A549 (cell line): Measurements from ENCODE around the gene AFDN. TPM values are rescaled to one million over a fixed set of nuclear protein-coding genes. Genes with fewer than 3 reads are reported as not detected.

Experiments
- ATAC-seq, 2 experiments: fragments of 200-7000 bp in 1 of 2; fragments of >200 bp in 1 of 2; cut with Nextera tagmentation in 1 of 2; cut with Tn5 transposase in 1 of 2; 3 replicates each; pipeline versions ENCODE4 v1.8.0 to v1.9.1; 2018 to 2020; ENCODE audit warnings: mild to moderate bottlenecking in 1 of 2, moderate library complexity in 1 of 2
- CTCF ChIA-PET: fragments of 300-600 bp; sonication (Branson Sonifier 250); formaldehyde crosslinking; extraction: SDS; loops from one replicate; lab custom pipeline; 2021; ENCODE audit warnings: antibody characterized with exemption, inconsistent platforms; lab: Yijun Ruan, JAX
- POLR2A ChIA-PET: fragments of 350-600 bp; formaldehyde crosslinking; extraction: SDS; loops from one replicate; lab custom pipeline; 2021; ENCODE audit warnings: antibody characterized with exemption, inconsistent platforms; lab: Yijun Ruan, JAX
- DNase-seq, 2 experiments: peaks; one replicate each; pipeline versions ENCODE4 v3.0.0 to v3.0.0-alpha.2; 2011 to 2016; ENCODE audit warnings: low read depth in 1 of 2, low spot score in 1 of 2
- FAIRE-seq: peaks from 2 replicates; lab custom pipeline; 2011; peaks lifted over from hg19 to GRCh38; lab: Jason Lieb, UNC
- H3K27ac ChIP-seq, 2 experiments: fragments of >200 bp; sonication (Bioruptor Twin); formaldehyde crosslinking; 3 replicates each; pipeline ENCODE4 v1.5.1; 2016 to 2017
- H3K4me1 ChIP-seq: fragments of >200 bp; sonication (Bioruptor Twin); formaldehyde crosslinking; 3 replicates; pipeline ENCODE4 v1.6.1; 2016
- H3K4me2 ChIP-seq: fragments of >200 bp; sonication (Bioruptor Twin); formaldehyde crosslinking; 3 replicates; pipeline ENCODE4 v1.6.1; 2016
- H3K4me3 ChIP-seq: fragments of >200 bp; sonication (Bioruptor Twin); formaldehyde crosslinking; 3 replicates; pipeline ENCODE4 v1.5.1; 2016
- H3K9me3 ChIP-seq: fragments of >200 bp; sonication (Bioruptor Twin); formaldehyde crosslinking; 3 replicates; pipeline ENCODE4 v1.6.1; 2016
- ATOH8 ChIP-seq: fragments of 250-450 bp; sonication (Bioruptor Pico); IDR thresholded peaks from 2 replicates; pipeline ENCODE4 v1.5.0; 2020; ENCODE audit warnings: low read depth, mild to moderate bottlenecking, moderate library complexity
- BHLHE40 ChIP-seq: IDR thresholded peaks from 2 replicates; pipeline ENCODE4 v1.6.1; 2012; ENCODE audit warnings: low read depth, low read length, inconsistent platforms
- CBX2 ChIP-seq: fragments of 200-600 bp; sonication (generic); IDR thresholded peaks from 2 replicates; pipeline ENCODE4 v1.6.1; 2016; ENCODE audit warnings: low read depth, mild to moderate bottlenecking, borderline replicate concordance
- CBX8 ChIP-seq: fragments of 200-600 bp; sonication (generic); IDR thresholded peaks from 2 replicates; pipeline ENCODE4 v1.6.1; 2016
- CHD2 ChIP-seq: fragments of 150-350 bp; IDR thresholded peaks from 2 replicates; pipeline ENCODE4 v1.6.1; 2014; ENCODE audit warnings: low read length; ENCODE audit not compliant: partially characterized antibody
- CHD4 ChIP-seq: fragments of 200-600 bp; sonication (generic); IDR thresholded peaks from 2 replicates; pipeline ENCODE4 v1.6.1; 2016; ENCODE audit warnings: antibody characterized with exemption, mild to moderate bottlenecking, borderline replicate concordance
- E2F6 ChIP-seq: IDR thresholded peaks from 2 replicates; pipeline ENCODE4 v1.6.1; 2012; ENCODE audit warnings: low read depth, borderline replicate concordance
- EP300 ChIP-seq, 2 experiments: fragments of >200 bp; sonication (Bioruptor Twin); formaldehyde crosslinking; IDR thresholded peaks; 2 replicates in 1 of 2; 3 replicates in 1 of 2; pipeline ENCODE4 v1.6.1; 2016 to 2017
- ESRRA ChIP-seq: fragments of 150-350 bp; IDR thresholded peaks from 2 replicates; pipeline ENCODE4 v1.6.1; 2014; ENCODE audit warnings: mild to moderate bottlenecking, low read length, borderline replicate concordance
- HOXB5 ChIP-seq: fragments of 250-450 bp; sonication (Bioruptor Pico); IDR thresholded peaks from 2 replicates; pipeline ENCODE4 v1.5.0; 2020; ENCODE audit warnings: mild to moderate bottlenecking, moderate library complexity
- KDM1A ChIP-seq: fragments of 200-600 bp; sonication (generic); IDR thresholded peaks from 2 replicates; pipeline ENCODE4 v1.6.1; 2016; ENCODE audit warnings: low read depth, mild to moderate bottlenecking
- KDM5A ChIP-seq: fragments of 200-600 bp; sonication (generic); IDR thresholded peaks from 2 replicates; pipeline ENCODE4 v1.6.1; 2016; ENCODE audit warnings: antibody characterized with exemption, mild to moderate bottlenecking
- MAFK ChIP-seq: fragments of 450-650 bp; IDR thresholded peaks from 2 replicates; pipeline ENCODE4 v1.6.1; 2014; ENCODE audit not compliant: partially characterized antibody
- NFE2L2 ChIP-seq: fragments of 150-350 bp; conservative IDR thresholded peaks from 2 replicates; pipeline ENCODE4 v1.6.1; 2014; ENCODE audit warnings: low read length
- NPAS2 ChIP-seq: fragments of 250-450 bp; sonication (Bioruptor Pico); IDR thresholded peaks from 2 replicates; pipeline ENCODE4 v1.8.0; 2022; ENCODE audit warnings: mild to moderate bottlenecking, moderate library complexity, borderline replicate concordance
- POLR2AphosphoS2 ChIP-seq: conservative IDR thresholded peaks from 2 replicates; pipeline ENCODE4 v1.6.1; 2012; ENCODE audit warnings: low read length, improper control_type of control experiment, inconsistent platforms
- RCOR1 ChIP-seq: fragments of 150-350 bp; IDR thresholded peaks from 2 replicates; pipeline ENCODE4 v1.6.1; 2014; ENCODE audit warnings: antibody characterized with exemption, low read length, low read depth
- REST ChIP-seq: fragments of 200-600 bp; sonication (generic); IDR thresholded peaks from 2 replicates; pipeline ENCODE4 v1.6.1; 2016; ENCODE audit warnings: antibody characterized with exemption, mild to moderate bottlenecking, moderate library complexity
- ZC3H11A ChIP-seq: fragments of 450-650 bp; IDR thresholded peaks from 2 replicates; pipeline ENCODE4 v1.6.1; 2014; ENCODE audit warnings: antibody characterized with exemption, mild to moderate bottlenecking
- ZSCAN20 ChIP-seq: fragments of 250-450 bp; sonication (Bioruptor Pico); IDR thresholded peaks from 2 replicates; pipeline ENCODE4 v1.8.0; 2022; ENCODE audit warnings: mild to moderate bottlenecking, moderate library complexity
- WGBS: methylation state at CpG from one replicate; pipeline ENCODE4 v1.1.6; 2017; ENCODE audit errors: missing lambda C conversion rate; 5-methylcytosine and 5-hydroxymethylcytosine counted together
- polyA plus RNA-seq, 4 experiments: library from polyadenylated mRNA; depleted of rRNA in 3 of 4; stranded (reverse); fragments of >200 nt; fragmentation: RNase III in 1 of 4; extraction: RNeasy Plus Mini Kit Qiagen cat#74134 plus additional on column Dnase treatment in 1 of 4; gene quantifications; 2 replicates in 3 of 4; 3 replicates in 1 of 4; pipeline ENCODE4 v1.2.3, GENCODE V29; 2011 to 2017
- TF ChIP-seq, protein P1 (sequence below): fragments of 450-650 bp; IDR thresholded peaks from 2 replicates; pipeline ENCODE4 v1.6.1; 2014; ENCODE audit warnings: antibody characterized with exemption
- TF ChIP-seq, protein P2 (sequence below): fragments of 150-350 bp; IDR thresholded peaks from 2 replicates; pipeline ENCODE4 v1.6.1; 2014; ENCODE audit warnings: low read depth, mild to moderate bottlenecking, low read length

The AFDN gene
- polyA plus RNA-seq, 2 of the 4 experiments (the other 2 are of a cell fraction), result 17.5 to 40.8 TPM

DNA sequence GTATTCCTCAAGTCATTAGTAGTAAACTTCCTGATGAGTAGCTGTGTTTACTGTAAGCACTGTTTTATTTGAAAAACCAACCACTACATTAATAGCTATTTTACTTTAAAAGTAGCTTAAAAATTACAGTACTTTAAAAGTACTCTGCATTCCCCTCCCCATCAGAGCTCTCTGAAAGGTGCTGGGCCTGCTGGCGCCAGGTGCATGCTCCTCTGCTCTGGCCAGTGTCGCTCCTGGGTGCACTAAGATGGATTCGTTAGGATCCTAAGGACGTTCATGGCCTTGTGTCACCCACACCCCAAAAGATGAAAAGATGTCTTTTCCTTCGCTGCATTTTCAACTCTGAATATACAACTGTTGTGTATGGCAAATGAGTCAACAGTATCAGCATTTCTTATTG is 126.8 kb downstream of the AFDN start (continued):
- TF ChIP-seq KDM1A, result no peak
- no peak for TF ChIP-seq ZC3H11A

DNA sequence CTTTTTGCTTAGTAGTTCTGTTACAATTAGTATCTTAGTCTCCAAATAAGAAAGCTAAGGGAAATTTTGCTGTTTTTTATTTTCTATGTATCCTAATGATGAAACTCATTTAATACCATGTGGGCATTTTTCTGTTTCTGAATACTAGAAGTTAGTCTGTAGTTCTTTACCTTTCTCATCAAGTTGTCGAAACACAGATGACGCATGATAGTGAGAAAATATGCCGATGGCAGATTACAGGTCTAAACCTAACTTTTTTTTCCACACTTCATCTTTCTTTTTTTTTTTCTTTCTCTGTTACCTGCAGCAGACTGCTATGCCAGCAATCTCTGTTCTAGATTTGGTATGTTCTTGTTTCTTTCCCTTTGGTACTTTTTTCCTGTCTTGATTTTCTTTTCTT is 127.4 kb downstream of the AFDN start:
- WGBS, result 96% methylated on average over 3 of the region's 3 CpGs
- Histone ChIP-seq H3K4me1 (peaks cover 20% of the 10 kb centered on the region), H3K4me2 (no peak overlapping the region), H3K4me3 (no peak overlapping the region), H3K27ac (no peak overlapping the region), H3K9me3 (no peaks in the 10 kb centered on the region)
- POLR2A ChIA-PET, result no interaction called here
- DNase-seq (no peak), FAIRE-seq (no peak), ATAC-seq (no peak)
- CTCF ChIA-PET, result no interaction called here
- no peak for TF ChIP-seq HOXB5 (CRISPR knock-in tag)
- no peak for TF ChIP-seq CHD2
- no peak for TF ChIP-seq ATOH8 (CRISPR knock-in tag)
- TF ChIP-seq ZC3H11A, result no peak
- no peak for TF ChIP-seq E2F6
- TF ChIP-seq BHLHE40, result no peak
- no peak for TF ChIP-seq NFE2L2
- TF ChIP-seq ESRRA, result no peak
- TF ChIP-seq, protein P1, sequence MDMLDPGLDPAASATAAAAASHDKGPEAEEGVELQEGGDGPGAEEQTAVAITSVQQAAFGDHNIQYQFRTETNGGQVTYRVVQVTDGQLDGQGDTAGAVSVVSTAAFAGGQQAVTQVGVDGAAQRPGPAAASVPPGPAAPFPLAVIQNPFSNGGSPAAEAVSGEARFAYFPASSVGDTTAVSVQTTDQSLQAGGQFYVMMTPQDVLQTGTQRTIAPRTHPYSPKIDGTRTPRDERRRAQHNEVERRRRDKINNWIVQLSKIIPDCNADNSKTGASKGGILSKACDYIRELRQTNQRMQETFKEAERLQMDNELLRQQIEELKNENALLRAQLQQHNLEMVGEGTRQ, result no peak
- TF ChIP-seq EP300 (IDR thresholded peaks at IDR 0.05), result no peak
- no peak for TF ChIP-seq POLR2AphosphoS2

DNA sequence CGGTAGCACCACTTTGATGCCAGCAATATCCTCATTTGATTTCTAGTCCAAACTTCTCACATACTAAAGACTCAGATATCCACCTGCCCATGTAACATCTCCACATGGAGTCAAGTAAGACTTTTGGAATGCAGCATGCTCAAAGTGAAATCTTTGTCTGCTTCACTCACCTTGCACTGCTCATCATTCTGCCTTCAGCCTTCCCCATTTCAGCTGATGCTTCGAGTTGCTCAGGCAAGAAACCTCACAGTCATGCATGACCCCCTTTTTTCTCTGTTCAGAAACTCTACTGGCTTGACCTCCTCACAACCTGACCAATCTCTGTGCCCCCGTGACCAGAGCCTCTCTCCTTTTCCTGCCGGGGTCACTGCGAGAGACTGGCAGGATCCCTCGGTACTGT is 129.8 kb downstream of the AFDN start:
- no peak for DNase-seq
- peaks cover 20% of the 10 kb centered on the region for H3K4me1 ChIP-seq
- no peak for ATAC-seq
- H3K4me3 ChIP-seq, result no peak overlapping the region
- ChIA-PET POLR2A (no interaction called here), CTCF (no interaction called here)
- H3K4me2 ChIP-seq, result peak overlapping the region; percentile 53; the same call in 2 of the 3 replicates
- FAIRE-seq, result no peak
- 95% methylated on average over 6 of the region's 6 CpGs for WGBS
- no peaks in the 10 kb centered on the region for H3K9me3 ChIP-seq
- TF ChIP-seq CBX8, result no peak
- no peak for TF ChIP-seq RCOR1
- peak overlapping the region; percentile 53 to 58; a peak in 4 of 6 replicates for H3K27ac ChIP-seq

DNA sequence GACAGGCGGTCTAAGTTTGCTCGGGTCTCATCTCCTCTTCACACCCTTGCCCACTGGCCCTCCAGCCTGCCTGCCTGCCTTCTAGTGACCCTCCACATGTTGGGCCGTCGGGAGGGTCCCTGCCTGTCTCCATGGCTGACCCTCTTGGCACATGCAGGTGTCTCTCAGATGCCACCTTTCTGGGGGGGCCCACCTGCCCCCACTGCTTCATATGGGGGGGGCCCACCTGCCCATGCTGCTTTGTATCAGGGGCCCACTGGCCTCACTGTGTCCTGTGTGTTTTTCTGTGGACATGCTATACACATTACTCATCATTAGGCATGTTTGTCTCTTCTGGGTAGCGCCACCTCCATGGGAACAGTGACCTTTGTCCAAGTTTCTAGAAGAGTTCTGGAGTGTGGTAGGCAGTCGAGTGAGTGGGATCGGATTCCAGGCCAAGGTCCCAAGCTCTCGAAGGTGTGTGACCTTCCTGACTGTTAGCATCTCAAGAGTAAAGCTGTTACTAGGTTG is 130.3 kb downstream of the AFDN start:
- Histone ChIP-seq H3K27ac (peak overlapping the region; percentile 53 to 58; a peak in 4 of 6 replicates), H3K4me1 (peaks cover 20% of the 10 kb centered on the region), H3K9me3 (no peaks in the 10 kb centered on the region), H3K4me3 (no peak overlapping the region), H3K4me2 (peak overlapping the region; percentile 53)
- WGBS, result 63% methylated on average over 8 of the region's 8 CpGs
- FAIRE-seq, result no peak
- ChIA-PET POLR2A (no interaction called here), CTCF (no interaction called here)
- DNase-seq, result peak in 1 of 2 experiments; percentile 7
- ATAC-seq, result peak in 1 of 2 experiments; percentile 50; a peak in 2 of 6 replicates
- no peak for TF ChIP-seq NPAS2 (CRISPR knock-in tag)
- no peak for TF ChIP-seq KDM5A
- TF ChIP-seq, protein P1, result no peak
- TF ChIP-seq REST, result no peak
- TF ChIP-seq MAFK, result no peak
- no peak for TF ChIP-seq BHLHE40
- no peak for TF ChIP-seq CBX2
- no peak for TF ChIP-seq CHD4
- no peak for TF ChIP-seq ZSCAN20
- TF ChIP-seq, protein P2, sequence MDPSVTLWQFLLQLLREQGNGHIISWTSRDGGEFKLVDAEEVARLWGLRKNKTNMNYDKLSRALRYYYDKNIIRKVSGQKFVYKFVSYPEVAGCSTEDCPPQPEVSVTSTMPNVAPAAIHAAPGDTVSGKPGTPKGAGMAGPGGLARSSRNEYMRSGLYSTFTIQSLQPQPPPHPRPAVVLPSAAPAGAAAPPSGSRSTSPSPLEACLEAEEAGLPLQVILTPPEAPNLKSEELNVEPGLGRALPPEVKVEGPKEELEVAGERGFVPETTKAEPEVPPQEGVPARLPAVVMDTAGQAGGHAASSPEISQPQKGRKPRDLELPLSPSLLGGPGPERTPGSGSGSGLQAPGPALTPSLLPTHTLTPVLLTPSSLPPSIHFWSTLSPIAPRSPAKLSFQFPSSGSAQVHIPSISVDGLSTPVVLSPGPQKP, result no peak
